HG03469 (cell line): Measurements from ENCODE around the gene CNTF.

ENCODE experiments used
- ATAC-seq: cut with Tn5 transposase; IDR thresholded peaks from one replicate; pipeline ENCODE4 v1.9.1; 2021; ENCODE audit warnings: mild to moderate bottlenecking, moderate library complexity, moderate number of reproducible peaks; ENCODE audit not compliant: unreplicated experiment

The CNTF gene

GRCh38 chr11:58641803-58642581 lies 19.5 kb downstream of the CNTF start:
- ATAC-seq = no peak

GRCh38 chr11:58645854-58646253 lies 23.4 kb downstream of the CNTF start:
- ATAC-seq = no peak

GRCh38 chr11:58647141-58647699 lies 24.8 kb downstream of the CNTF start:
- ATAC-seq = peak; percentile 82

- no peak for ATAC-seq
Measured at GRCh38 chr11:58647866-58648265, 25.4 kb downstream of the CNTF start.

- ATAC-seq = no peak
Measured at GRCh38 chr11:58649623-58650022, 27.2 kb downstream of the CNTF start.

GRCh38 chr11:58650496-58650895 lies 28.0 kb downstream of the CNTF start:
- ATAC-seq = no peak

GRCh38 chr11:58652726-58653280 lies 30.3 kb downstream of the CNTF start:
- no peak for ATAC-seq

GRCh38 chr11:58654079-58654907 lies 31.8 kb downstream of the CNTF start:
- peak; percentile 96 for ATAC-seq

- ATAC-seq = no peak
Measured at GRCh38 chr11:58654908-58655296, 32.4 kb downstream of the CNTF start.

GRCh38 chr11:58656348-58656747 lies 33.9 kb downstream of the CNTF start:
- ATAC-seq = no peak

GRCh38 chr11:58658623-58659022 lies 36.2 kb downstream of the CNTF start:
- ATAC-seq = no peak

- no peak for ATAC-seq
Measured at GRCh38 chr11:58659404-58659803, 36.9 kb downstream of the CNTF start.

GRCh38 chr11:58659910-58660570 lies 37.6 kb downstream of the CNTF start:
- no peak for ATAC-seq

- no peak for ATAC-seq
Measured at GRCh38 chr11:58671983-58672633, 49.6 kb downstream of the CNTF start.

- ATAC-seq = no peak
Measured at GRCh38 chr11:58674609-58675008, 52.1 kb downstream of the CNTF start.
